ENCODE measurements around the gene SMPD3.

- TF ChIP-seq CTCF (IDR thresholded peaks at IDR 0.05 in 4 of 5, conservative IDR thresholded peaks at IDR 0.05 in 1 of 5) = no peak
- TF ChIP-seq POLR2A (IDR thresholded peaks at IDR 0.05) = no peak
These were observed 86.8 kb downstream of the SMPD3 start for GRCh38 chr16:68361485-68361884.

All from gastrocnemius medialis (tissue), 4 donors.